NOMO-1 (cell line): Measurements from ENCODE around the gene CPNE5.

Experiments
- DNase-seq, 2 experiments: peaks; one replicate each; lab custom pipeline; 2025; ENCODE audit not compliant: unreplicated experiment in 2 of 2; lab: John Stamatoyannopoulos, UW

Gene CPNE5

GRCh38 chr6:36769183-36769675 lies 70.0 kb downstream of the CPNE5 start:
- DNase-seq: no peak

- no peak for DNase-seq
These were observed 72.8 kb downstream of the CPNE5 start for GRCh38 chr6:36766399-36766945.

- peak; percentile 79 to 85 for DNase-seq
These were observed 73.4 kb downstream of the CPNE5 start for GRCh38 chr6:36765594-36766398.

- DNase-seq: no peak
These were observed 74.1 kb downstream of the CPNE5 start for GRCh38 chr6:36765190-36765589.

- no peak for DNase-seq
These were observed 77.1 kb downstream of the CPNE5 start for GRCh38 chr6:36762123-36762522.

DNA sequence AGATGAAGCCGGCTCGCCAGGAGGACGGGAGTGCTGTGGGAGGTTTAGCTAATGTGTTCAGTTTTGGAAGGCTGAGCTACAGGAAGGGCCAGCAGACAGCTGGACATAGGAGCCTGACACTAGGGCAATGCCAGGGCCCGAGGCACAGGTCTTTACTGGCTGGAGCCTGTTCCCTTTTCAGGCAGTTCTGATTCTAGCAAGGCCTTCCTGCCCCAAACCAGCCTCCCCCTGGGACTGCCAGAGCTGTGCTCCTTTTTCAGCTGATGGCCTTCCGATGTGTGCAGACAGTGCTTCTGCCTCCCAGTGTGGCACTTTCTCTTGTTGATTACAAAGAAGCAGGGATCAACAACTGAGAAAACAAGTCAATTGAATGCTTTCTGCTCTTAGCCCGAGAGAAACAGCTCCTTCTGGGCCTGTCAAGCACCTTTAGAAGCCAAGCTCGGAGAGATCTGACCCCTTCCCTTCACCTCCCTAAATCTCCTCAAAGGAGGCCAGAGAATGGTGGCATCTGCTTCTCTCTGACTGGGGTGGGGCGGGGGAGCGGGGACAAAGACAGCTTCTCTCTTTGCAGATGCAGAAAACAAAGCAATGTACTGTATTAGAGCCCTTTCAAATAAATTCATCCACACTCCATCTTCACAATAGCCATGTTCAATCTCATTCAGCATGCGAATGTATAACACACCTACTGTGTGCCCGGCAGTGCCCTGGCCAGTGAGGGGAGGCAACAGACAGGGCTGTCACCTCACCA lies 78.4 kb downstream of the CPNE5 start:
- DNase-seq: no peak

DNA sequence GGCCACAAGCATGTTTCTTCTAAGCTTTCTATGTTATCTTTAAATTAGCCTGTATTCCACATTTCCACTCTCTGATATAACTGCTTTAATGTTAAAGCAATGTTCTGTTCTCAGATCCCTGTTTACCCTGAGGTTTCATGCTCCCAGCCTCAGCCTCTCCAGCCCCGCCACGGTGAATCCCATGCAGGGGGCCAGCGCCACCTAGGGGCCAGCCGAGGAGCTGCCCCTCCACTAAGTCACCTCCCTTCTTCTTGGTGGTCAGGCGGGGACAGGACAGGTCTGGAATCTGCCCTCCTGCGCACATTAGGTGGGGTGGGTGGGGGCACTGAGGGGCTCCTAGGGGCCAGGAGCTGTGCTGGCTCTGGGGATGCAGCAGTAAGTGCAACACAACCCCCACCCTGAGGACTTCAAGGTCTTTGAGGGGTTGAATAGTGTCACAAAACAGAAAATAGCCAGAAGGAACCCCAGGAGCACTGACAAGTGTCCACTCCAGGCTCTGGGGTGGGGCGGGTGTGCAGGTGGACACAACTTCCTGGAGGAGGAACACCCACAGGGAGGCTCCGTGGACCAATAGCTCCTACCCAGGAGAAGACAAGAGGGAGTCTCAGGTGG lies 80.0 kb downstream of the CPNE5 start:
- DNase-seq: peak; percentile 75 to 77

GRCh38 chr6:36758516-36759147 lies 80.6 kb downstream of the CPNE5 start:
- no peak for DNase-seq

GRCh38 chr6:36757943-36758508 lies 81.2 kb downstream of the CPNE5 start:
- DNase-seq: no peak

- DNase-seq: no peak
These were observed 82.0 kb downstream of the CPNE5 start for GRCh38 chr6:36757206-36757605.

- no peak for DNase-seq
These were observed 82.5 kb downstream of the CPNE5 start for GRCh38 chr6:36756786-36757185.

- DNase-seq: peak in 1 of 2 experiments; percentile 46
These were observed 83.6 kb downstream of the CPNE5 start for GRCh38 chr6:36755435-36756348.

DNA sequence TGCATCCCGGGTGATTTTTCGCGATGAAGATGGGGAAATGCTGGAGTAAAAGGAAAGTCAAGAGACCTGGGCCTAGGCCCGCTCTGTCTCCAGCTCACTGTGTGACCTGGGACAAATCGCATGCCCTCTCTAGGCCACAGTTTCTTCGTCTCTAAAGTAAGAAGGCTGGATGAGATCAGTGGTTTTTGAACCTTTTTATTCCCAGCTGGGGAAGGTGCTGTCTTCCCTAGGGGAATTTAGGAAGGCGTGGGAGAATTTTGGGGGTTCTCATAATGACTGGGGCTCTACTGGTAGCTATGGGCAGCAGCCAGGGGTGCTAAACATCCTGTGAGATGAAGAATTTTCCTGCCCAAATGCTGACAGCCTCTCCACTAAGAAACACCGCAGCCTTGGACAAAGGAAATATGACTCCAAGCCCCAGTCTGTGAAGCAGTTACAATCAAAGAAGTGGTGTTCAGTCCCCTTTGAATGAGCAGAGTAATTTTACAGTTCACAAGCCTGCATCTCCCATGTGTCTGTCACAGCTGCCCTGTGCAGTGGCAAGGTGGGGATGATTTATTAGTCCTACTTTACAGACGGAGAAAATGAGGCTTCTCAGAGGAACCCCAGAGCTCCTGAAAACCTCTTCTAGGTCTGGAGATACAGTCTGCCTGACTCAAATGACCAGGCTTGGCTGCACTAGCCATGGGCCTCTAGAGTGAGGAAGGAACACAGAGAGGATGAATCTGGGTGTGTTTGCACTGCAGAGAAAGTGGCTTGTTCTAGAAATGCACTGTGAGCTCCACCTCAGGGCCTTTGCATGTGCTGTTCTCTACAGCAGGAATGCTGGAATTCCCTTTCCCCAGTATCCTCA lies 84.4 kb downstream of the CPNE5 start:
- peak in 1 of 2 experiments; percentile 4 for DNase-seq

GRCh38 chr6:36753671-36754405 lies 85.4 kb downstream of the CPNE5 start:
- peak in 1 of 2 experiments; percentile 25 for DNase-seq

DNA sequence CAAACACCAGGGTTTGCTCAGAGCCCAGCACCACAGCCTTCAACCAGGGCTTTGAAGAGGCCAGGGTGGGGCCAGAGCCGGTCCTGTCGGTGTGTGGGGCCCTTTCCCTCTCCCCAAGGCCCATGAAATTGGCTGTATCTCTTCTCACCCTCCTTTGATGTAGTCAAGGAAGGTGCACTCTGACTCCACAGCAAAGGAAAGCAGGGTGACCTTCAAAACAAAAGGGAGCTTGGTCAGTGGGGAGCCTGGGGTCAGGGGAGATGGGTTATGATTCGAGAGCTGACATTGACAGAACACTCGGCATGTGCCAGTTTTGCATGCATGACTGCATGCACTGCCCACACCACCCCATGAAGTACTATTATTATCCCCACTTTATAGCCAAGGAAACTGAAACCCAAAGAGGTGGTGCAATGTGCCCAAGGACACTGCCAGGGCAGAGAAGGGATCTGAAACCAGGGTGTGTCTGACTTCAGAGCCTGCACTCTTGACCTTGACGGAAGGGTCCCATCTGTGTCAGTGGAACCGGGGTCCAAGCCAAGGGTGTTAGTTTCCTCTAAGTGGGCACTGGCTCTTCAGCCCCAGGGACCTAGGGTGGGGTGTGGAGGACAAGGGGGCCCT lies 86.2 kb downstream of the CPNE5 start:
- peak; percentile 91 to 96 for DNase-seq

DNA sequence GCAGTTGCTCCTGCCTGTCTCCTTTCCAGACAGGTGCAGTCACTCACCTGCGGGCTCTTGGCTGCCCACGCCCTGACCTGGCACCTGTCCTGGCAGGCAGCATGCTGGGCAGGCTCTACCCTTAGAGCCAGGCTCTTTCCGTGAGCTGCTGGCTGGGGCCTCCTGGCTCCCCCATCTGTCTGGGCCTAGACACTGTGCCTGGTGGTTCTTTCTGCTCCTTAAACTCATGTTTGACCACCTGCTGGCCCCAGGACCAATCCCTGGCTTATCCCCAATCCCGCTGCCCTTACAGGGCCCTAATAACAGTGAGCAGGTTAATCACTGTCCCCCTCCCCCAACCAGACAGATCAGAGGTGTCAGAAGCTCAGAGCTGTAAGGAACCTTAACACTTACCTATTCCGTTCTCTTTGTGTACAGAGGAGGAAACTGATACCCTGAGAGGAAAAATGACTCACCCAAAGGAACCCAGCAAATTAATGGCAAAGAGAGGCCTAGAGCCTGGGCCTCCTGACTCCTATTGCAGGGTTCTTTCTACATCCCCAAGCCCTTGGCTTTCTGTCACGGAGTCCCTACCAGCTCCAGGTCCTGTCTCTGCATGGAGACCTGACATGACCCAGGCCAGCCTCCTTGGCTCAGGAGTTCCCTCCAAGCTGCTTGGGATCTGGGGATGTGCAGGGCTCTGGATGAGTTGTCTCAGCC lies 86.9 kb downstream of the CPNE5 start:
- DNase-seq: peak; percentile 36 to 40

DNA sequence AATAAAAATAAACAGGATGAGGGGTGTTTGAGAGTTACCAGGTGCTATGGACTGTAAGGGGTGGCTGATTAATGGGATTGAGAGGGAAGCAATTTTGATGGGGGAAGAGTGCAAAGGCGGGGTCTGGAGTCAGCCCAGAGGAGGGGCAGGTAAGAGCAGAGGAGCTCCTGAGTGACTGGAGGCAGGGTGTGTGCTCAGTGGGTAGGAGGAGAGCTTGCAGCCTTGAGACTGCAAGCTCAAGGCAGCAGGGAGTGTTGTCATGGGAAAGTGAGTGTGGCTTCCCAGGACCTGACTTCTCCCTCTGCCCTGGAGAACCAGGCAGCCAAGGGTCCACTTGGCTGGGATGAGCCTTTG lies 87.4 kb downstream of the CPNE5 start:
- DNase-seq: no peak
